GM12878 (cell line): Measurements from ENCODE around the gene IPCEF1. TPM values are rescaled to one million over a fixed set of nuclear protein-coding genes. Genes with fewer than 3 reads are reported as not detected.

ENCODE experiments used
- ATAC-seq: fragments of 200-7000 bp; cut with Tn5 transposase; 3 replicates; pipeline ENCODE4 v1.9.1; 2020; ENCODE audit warnings: mild to moderate bottlenecking, moderate library complexity
- BruUV-seq: library from RNA; stranded (reverse); fragments of 400-500 nt; replicated peaks from 2 replicates; lab custom pipeline; 2021; lab: Mats Ljungman, UMichigan
- CTCF ChIA-PET: fragments of 300-600 bp; sonication (Branson Sonifier 250); formaldehyde crosslinking; extraction: SDS; loops from one replicate; lab custom pipeline; 2021; ENCODE audit warnings: inconsistent platforms; lab: Yijun Ruan, JAX
- POLR2A ChIA-PET: fragments of 350-600 bp; formaldehyde crosslinking; extraction: SDS; loops from one replicate; lab custom pipeline; 2021; ENCODE audit warnings: inconsistent platforms; lab: Charles Lee
- RAD21 ChIA-PET: fragments of 300-600 bp; sonication (Branson Sonifier 250); formaldehyde crosslinking; loops from one replicate; lab custom pipeline; 2023; ENCODE audit warnings: antibody characterized with exemption; ENCODE audit not compliant: unreplicated experiment; lab: Charles Lee
- SMC1A ChIA-PET: fragments of 300-600 bp; sonication (Branson Sonifier 250); formaldehyde crosslinking; loops from one replicate; lab custom pipeline; 2023; ENCODE audit not compliant: unreplicated experiment, uncharacterized antibody; lab: Charles Lee
- DNase-seq: peaks from one replicate; pipeline ENCODE4 v3.0.0-alpha.2; 2011; ENCODE audit warnings: low read depth, low spot score
- FAIRE-seq: peaks from 3 replicates; lab custom pipeline; 2011; peaks lifted over from hg19 to GRCh38; lab: Jason Lieb, UNC
- H2AFZ ChIP-seq: 2 replicates; pipeline ENCODE4 v1.6.0; 2011; ENCODE audit warnings: low read depth, low read length, control low read depth; ENCODE audit not compliant: control insufficient read depth
- H3K27ac ChIP-seq: 2 replicates; pipeline ENCODE4 v1.5.1; 2011; ENCODE audit warnings: control low read depth; ENCODE audit not compliant: control insufficient read depth, insufficient read depth
- H3K27me3 ChIP-seq, 2 experiments: replicated peaks in 1 of 2; 2 replicates each; pipeline versions ENCODE4 v1.6.0 to v1.6.1; 2011; ENCODE audit warnings: low read length in 1 of 2; ENCODE audit not compliant: control insufficient read depth in 2 of 2, insufficient read depth in 2 of 2
- H3K36me3 ChIP-seq, 2 experiments: 2 replicates each; pipeline ENCODE4 v1.5.1; 2011; ENCODE audit warnings: low read length in 1 of 2; ENCODE audit not compliant: control insufficient read depth in 2 of 2, insufficient read depth in 2 of 2
- H3K4me1 ChIP-seq: 2 replicates; pipeline ENCODE4 v1.6.1; 2011; ENCODE audit warnings: mild to moderate bottlenecking, low read length, moderate library complexity, mixed read lengths; ENCODE audit not compliant: control insufficient read depth, insufficient read depth
- H3K4me2 ChIP-seq: 2 replicates; pipeline ENCODE4 v1.6.0; 2011; ENCODE audit warnings: control low read depth; ENCODE audit not compliant: control insufficient read depth, insufficient read depth
- H3K4me3 ChIP-seq: fragments of 200-600 bp; sonication (generic); 2 replicates; pipeline ENCODE4 v1.5.1; 2016
- H3K79me2 ChIP-seq: 2 replicates; pipeline ENCODE4 v1.6.0; 2011; ENCODE audit warnings: low read length; ENCODE audit not compliant: control insufficient read depth, insufficient read depth
- H3K9ac ChIP-seq: 2 replicates; pipeline ENCODE4 v1.8.0; 2011; ENCODE audit warnings: low read length, control low read depth, mixed read lengths; ENCODE audit not compliant: control insufficient read depth, insufficient read depth
- H3K9me3 ChIP-seq: replicated peaks from 3 replicates; pipeline ENCODE4 v1.5.1; 2011; ENCODE audit warnings: mild to moderate bottlenecking, low read length; ENCODE audit not compliant: control insufficient read depth, insufficient read depth
- H4K20me1 ChIP-seq: 2 replicates; pipeline ENCODE4 v1.6.0; 2011; ENCODE audit not compliant: control insufficient read depth, insufficient read depth
- CBX5 ChIP-seq: sonication (generic); IDR thresholded peaks from 2 replicates; pipeline ENCODE4 v1.6.1; 2016; ENCODE audit warnings: low read depth, moderate library complexity, mild to moderate bottlenecking, inconsistent platforms
- ELK1 ChIP-seq: IDR thresholded peaks from 2 replicates; pipeline ENCODE4 v1.6.1; 2012; ENCODE audit warnings: low read depth, low read length, improper control_type of control experiment
- HDAC2 ChIP-seq: fragments of 200-600 bp; sonication (generic); IDR thresholded peaks from 2 replicates; pipeline ENCODE4 v1.6.1; 2017
- HDAC6 ChIP-seq: fragments of 200-600 bp; sonication (generic); IDR thresholded peaks from one replicate; pipeline ENCODE4 v1.8.0; 2017; ENCODE audit warnings: antibody characterized with exemption; ENCODE audit not compliant: unreplicated experiment
- WGBS: methylation state at CpG from one replicate; pipeline ENCODE4 v1.1.6; 2016; ENCODE audit warnings: low lambda C conversion rate; ENCODE audit not compliant: insufficient replicate concordance, insufficient coverage; ENCODE audit errors: missing lambda C conversion rate; 5-methylcytosine and 5-hydroxymethylcytosine counted together
- in situ Hi-C: fragments of 300-500 bp; cut with MboI; formaldehyde crosslinking; loops from 9 replicates; pipeline ENCODE4 v1.14.3; 2018; ENCODE audit warnings: mixed read lengths
- intact Hi-C: fragments of 100-400 bp; cut with micrococcal nuclease; formaldehyde crosslinking; loops from one replicate; pipeline ENCODE4 v1.14.2; 2022; ENCODE audit not compliant: unreplicated experiment
- polyA plus RNA-seq, 11 experiments: library from polyadenylated mRNA; depleted of rRNA in 4 of 11; unstranded in 6 of 11; stranded (reverse) in 5 of 11; fragments of >200 nt; fragmentation: Nextera tagmentation in 4 of 11; fragmentation: Illumina TruSeq in 1 of 11; extraction: Ambion mirVana in 4 of 11; extraction: Trizol in 1 of 11; gene quantifications; 1 replicate in 1 of 11; 2 replicates in 10 of 11; pipeline versions ENCODE4 v1.2.1 to v1.2.3, GENCODE V29; 2011 to 2016; ENCODE audit warnings: inconsistent platforms in 2 of 11, missing spikeins in 2 of 11, low read depth in 1 of 11
- total RNA-seq, 4 experiments: library from RNA; depleted of rRNA in 3 of 4; stranded (reverse); fragments of >200 nt in 3 of 4; fragmentation: Illumina TruSeq in 1 of 4; extraction: Trizol in 1 of 4; gene quantifications; 2 replicates each; pipeline versions ENCODE4 v1.2.1 to v1.2.3, GENCODE V29; 2013 to 2021
- TF ChIP-seq, protein P1 (sequence below): fragments of 450-650 bp; IDR thresholded peaks from 2 replicates; pipeline ENCODE4 v1.6.1; 2018; ENCODE audit warnings: borderline replicate concordance, mild to moderate bottlenecking; ENCODE audit not compliant: partially characterized antibody
- TF ChIP-seq, protein P2 (sequence below): IDR thresholded peaks from 2 replicates; pipeline ENCODE4 v1.6.1; 2012; ENCODE audit warnings: low read depth, low read length, improper control_type of control experiment

The IPCEF1 gene
- total and polyA plus RNA-seq, 10 of the 15 experiments (the other 5 are each of a cell fraction or from before 2014, with no cell fraction given) = 1.3 to 137 (median 4.2) TPM

- intact Hi-C loops (no loop called here), in situ Hi-C loops (no loop called here)
- ChIA-PET CTCF (no interaction called here), RAD21 (no interaction called here), SMC1A (no interaction called here), POLR2A (no interaction called here)
- Histone ChIP-seq H3K27me3 (peaks cover 0 to 5% of the 10 kb centered on the region in 2 experiments; a peak in 2 of 4 replicates), H2AFZ (no peak overlapping the region), H3K9ac (no peak overlapping the region), H3K36me3 (no peaks in the 10 kb centered on the region), H3K9me3 (no peaks in the 10 kb centered on the region; the same call in 2 of the 3 replicates), H3K27ac (no peak overlapping the region), H3K4me1 (peaks cover 12% of the 10 kb centered on the region), H3K4me2 (no peak overlapping the region), H4K20me1 (no peaks in the 10 kb centered on the region), H3K79me2 (no peaks in the 10 kb centered on the region)
- no TSS peak for BruUV-seq
- WGBS = 39% methylated on average over 3 of the region's 3 CpGs
- ATAC-seq = no peak
- FAIRE-seq = no peak
- DNase-seq = no peak
- TF ChIP-seq, protein P1, sequence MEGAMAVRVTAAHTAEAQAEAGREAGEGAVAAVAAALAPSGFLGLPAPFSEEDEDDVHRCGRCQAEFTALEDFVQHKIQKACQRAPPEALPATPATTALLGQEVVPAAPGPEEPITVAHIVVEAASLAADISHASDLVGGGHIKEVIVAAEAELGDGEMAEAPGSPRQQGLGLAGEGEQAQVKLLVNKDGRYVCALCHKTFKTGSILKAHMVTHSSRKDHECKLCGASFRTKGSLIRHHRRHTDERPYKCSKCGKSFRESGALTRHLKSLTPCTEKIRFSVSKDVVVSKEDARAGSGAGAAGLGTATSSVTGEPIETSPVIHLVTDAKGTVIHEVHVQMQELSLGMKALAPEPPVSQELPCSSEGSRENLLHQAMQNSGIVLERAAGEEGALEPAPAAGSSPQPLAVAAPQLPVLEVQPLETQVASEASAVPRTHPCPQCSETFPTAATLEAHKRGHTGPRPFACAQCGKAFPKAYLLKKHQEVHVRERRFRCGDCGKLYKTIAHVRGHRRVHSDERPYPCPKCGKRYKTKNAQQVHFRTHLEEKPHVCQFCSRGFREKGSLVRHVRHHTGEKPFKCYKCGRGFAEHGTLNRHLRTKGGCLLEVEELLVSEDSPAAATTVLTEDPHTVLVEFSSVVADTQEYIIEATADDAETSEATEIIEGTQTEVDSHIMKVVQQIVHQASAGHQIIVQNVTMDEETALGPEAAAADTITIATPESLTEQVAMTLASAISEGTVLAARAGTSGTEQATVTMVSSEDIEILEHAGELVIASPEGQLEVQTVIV = no peak
- no peak for TF ChIP-seq HDAC2
- TF ChIP-seq CBX5 = no peak
- TF ChIP-seq, all 136 proteins: peak for 0
- H3K4me3 ChIP-seq = no peak overlapping the region
These were observed 3.9 kb upstream of the IPCEF1 start for GRCh38 chr6:154360476-154360875.

DNA sequence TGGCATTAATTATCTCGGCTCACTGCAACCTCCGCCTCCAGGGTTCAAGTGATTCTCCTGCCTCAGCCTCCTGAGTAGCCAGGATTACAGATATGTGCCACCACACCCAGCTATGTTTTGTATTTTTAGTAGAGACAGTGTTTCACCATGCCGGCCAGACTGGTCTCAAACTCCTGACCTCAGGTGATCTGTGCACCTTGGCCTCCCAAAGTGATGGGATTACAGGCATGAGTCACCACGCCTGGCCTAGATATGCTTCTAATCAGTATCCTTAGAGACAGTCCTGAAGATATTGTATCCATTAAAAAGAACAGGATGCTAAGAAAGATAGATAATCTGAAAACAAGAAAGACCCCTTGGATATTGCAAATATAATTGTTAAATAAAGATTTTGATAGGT lies 3.1 kb upstream of the IPCEF1 start:
- H4K20me1 ChIP-seq = no peaks in the 10 kb centered on the region
- intact Hi-C loops (loop anchor here (5.0 kb wide), 1 partner anchor 202 kb away; no protein-coding TSS in a partner anchor), in situ Hi-C loops (loop anchor here (5.0 kb wide), 1 partner anchor 202 kb away; no protein-coding TSS in a partner anchor)
- H2AFZ ChIP-seq = no peak overlapping the region
- no peak overlapping the region for H3K27ac ChIP-seq
- H3K36me3 ChIP-seq = no peaks in the 10 kb centered on the region
- POLR2A ChIA-PET = no interaction called here
- H3K27me3 ChIP-seq = peaks cover 0 to 5% of the 10 kb centered on the region in 2 experiments; a peak in 2 of 4 replicates
- TF ChIP-seq ELK1 (no peak), HDAC6 (no peak)
- TF ChIP-seq, protein P2, sequence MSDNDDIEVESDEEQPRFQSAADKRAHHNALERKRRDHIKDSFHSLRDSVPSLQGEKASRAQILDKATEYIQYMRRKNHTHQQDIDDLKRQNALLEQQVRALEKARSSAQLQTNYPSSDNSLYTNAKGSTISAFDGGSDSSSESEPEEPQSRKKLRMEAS = no peak
- no peaks in the 10 kb centered on the region for H3K79me2 ChIP-seq
- RAD21 ChIA-PET = no interaction called here
- H3K9ac ChIP-seq = no peak overlapping the region
- CTCF ChIA-PET = interaction anchor here (0.6 kb wide), 1 partner anchor 12 kb away, joined by 3 read pairs; no protein-coding TSS in a partner anchor
- no peak overlapping the region for H3K4me2 ChIP-seq
- FAIRE-seq = no peak
- ATAC-seq = no peak
- DNase-seq = no peak
- H3K9me3 ChIP-seq = no peaks in the 10 kb centered on the region; the same call in 2 of the 3 replicates
- WGBS = 53% methylated on average over 4 of the region's 4 CpGs
- SMC1A ChIA-PET = no interaction called here
- BruUV-seq = no TSS peak
- H3K4me3 ChIP-seq = no peak overlapping the region
- peaks cover 18% of the 10 kb centered on the region for H3K4me1 ChIP-seq
